GM03348 (cell line): Measurements from ENCODE around the gene PCSK9.
A peak's percentile ranks its signal among the peaks of the same experiment; 100 is the strongest.
"Not testable (repeated sequence)": the region's sequence is repeated elsewhere in the genome, so short reads cannot be mapped to it uniquely, and the experiment has no call there.

ENCODE experiments used
- DNase-seq: peaks from one replicate; pipeline ENCODE4 v3.0.0; 2012; ENCODE audit warnings: low spot score

Gene PCSK9

GRCh38 chr1:55010194-55010886, 29.0 kb upstream of the PCSK9 start:
- no peak for DNase-seq

- DNase-seq = no peak
Observed at GRCh38 chr1:55010887-55011217, 28.5 kb upstream of the PCSK9 start.

GRCh38 chr1:55012661-55013060, 26.7 kb upstream of the PCSK9 start:
- no peak for DNase-seq

GRCh38 chr1:55015123-55015522, 24.2 kb upstream of the PCSK9 start:
- DNase-seq = no peak

GRCh38 chr1:55015731-55016620, 23.4 kb upstream of the PCSK9 start:
- DNase-seq = peak; percentile 33

- no peak for DNase-seq
Observed at GRCh38 chr1:55018395-55018794, 21.0 kb upstream of the PCSK9 start.

- peak; percentile 95 for DNase-seq
Observed at GRCh38 chr1:55021942-55022546, 17.3 kb upstream of the PCSK9 start.

- not testable (repeated sequence) for DNase-seq
Observed at GRCh38 chr1:55024163-55024562, 15.2 kb upstream of the PCSK9 start.

- not testable (repeated sequence) for DNase-seq
Observed at GRCh38 chr1:55026682-55027081, 12.7 kb upstream of the PCSK9 start.

GRCh38 chr1:55031098-55031497, 8.2 kb upstream of the PCSK9 start:
- DNase-seq = not testable (repeated sequence)

- DNase-seq = no peak
Observed at GRCh38 chr1:55033265-55033614, 6.1 kb upstream of the PCSK9 start.

- peak; percentile 27 for DNase-seq
Observed at GRCh38 chr1:55034476-55035133, 4.7 kb upstream of the PCSK9 start.

GRCh38 chr1:55035904-55036303, 3.4 kb upstream of the PCSK9 start:
- DNase-seq = no peak

- no peak for DNase-seq
Observed at GRCh38 chr1:55037733-55038551, 1.4 kb upstream of the PCSK9 start.

- DNase-seq = no peak
Observed at GRCh38 chr1:55038552-55038838, 853 bp upstream of the PCSK9 start.

- no peak for DNase-seq
Observed at GRCh38 chr1:55038974-55039341, 390 bp upstream of the PCSK9 start.

- peak; percentile 44 for DNase-seq
Observed at GRCh38 chr1:55040083-55040932, 960 bp downstream of the PCSK9 start.

- DNase-seq = no peak
Observed at GRCh38 chr1:55040933-55041494, 1.7 kb downstream of the PCSK9 start.

- DNase-seq = no peak
Observed at GRCh38 chr1:55041613-55042012, 2.3 kb downstream of the PCSK9 start.

- no peak for DNase-seq
Observed at GRCh38 chr1:55043011-55043410, 3.7 kb downstream of the PCSK9 start.

- DNase-seq = no peak
Observed at GRCh38 chr1:55043726-55044125, 4.4 kb downstream of the PCSK9 start.
